GM19438 (cell line): Measurements from ENCODE around the gene SLK.

Experiments
- ATAC-seq: cut with Tn5 transposase; IDR thresholded peaks from one replicate; pipeline ENCODE4 v1.9.1; 2021; ENCODE audit warnings: low read depth; ENCODE audit not compliant: unreplicated experiment

The SLK gene

DNA sequence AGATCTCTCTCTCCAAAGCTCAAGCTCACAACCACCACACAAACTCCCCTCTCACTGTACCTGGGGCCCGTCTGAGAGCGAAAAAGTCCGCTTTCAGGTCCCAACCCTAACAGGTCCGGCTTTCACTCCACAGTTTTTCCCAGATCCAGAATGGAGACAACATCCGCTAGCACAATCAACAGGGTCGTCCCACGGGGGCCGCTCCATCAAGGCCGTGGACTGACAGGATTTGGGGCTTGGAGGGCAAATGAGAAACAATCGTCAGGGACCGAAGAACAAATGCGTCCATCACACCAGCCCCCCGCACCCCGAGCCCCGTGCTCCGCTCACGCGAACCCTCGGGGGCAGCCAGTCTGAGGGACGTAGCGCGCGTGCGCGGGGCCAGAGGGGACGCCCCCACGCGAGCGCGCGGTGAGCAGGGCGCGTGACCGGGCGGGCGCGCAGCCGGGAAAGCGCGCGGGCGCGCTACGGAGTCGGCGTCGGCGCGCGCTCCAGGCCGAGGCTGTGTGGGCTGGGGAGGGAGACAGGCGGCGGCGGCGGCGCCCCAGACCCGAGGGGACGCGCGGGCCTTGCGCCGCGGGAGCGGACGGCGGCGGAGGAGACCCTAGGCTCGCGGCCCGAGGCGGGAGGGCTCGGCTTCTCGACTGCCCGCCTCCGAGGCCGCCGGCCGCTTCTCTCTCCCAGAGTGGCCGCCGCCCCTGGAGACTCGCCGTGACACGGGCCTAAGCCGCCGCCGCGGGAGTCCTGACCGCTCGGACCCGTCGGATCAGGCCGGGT lies at the start of gene SLK:
Gene SLK (plus strand): TSS at position 470 of the 777 bp plus-strand sequence. CDS start 606 bp downstream, outside the sequence.
- peak; percentile 73 for ATAC-seq

DNA sequence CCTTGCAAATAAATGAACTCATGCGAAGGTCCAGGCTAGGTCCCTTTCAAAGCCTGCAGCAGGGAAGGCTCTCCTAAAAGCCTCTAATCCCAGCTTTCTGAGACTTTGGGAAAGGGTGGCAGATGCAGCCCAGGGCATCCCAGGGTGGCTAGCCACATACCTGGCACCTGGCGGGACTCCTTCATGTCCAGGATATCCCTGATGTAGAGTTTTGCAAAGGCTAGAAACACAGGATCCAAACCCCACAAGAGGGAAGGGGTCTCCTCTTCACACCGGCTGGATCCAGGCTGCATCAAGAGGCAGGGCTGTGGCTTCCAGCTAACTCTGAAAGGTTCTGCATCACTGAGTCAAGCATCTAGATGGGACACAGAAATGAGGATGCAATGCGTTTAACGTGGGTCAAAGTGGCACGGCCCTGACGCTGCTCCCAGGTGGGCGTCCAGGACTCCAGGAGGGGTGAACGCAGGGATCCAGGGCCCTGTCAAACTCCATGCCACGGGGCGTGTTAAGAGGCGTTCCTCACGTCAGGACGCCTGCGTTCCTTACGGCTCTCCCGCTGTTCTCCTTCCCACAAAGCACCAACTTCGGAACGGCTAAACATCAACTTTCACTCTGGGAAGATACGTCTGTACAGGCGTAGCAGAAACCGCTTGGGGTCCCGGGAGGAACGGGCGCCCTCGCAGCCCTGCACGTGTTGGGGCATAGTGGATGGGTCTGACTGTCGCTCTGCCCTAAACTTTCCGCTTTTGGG lies 49.5 kb upstream of the SLK start:
- ATAC-seq, result peak; percentile 10

GRCh38 chr10:103918053-103918846 lies 48.7 kb upstream of the SLK start, which contains the start of gene STN1:
Gene STN1, minus strand, starts transcription at chr10:103918184. Its CDS starts 590 bp downstream, at chr10:103917594.
- peak; percentile 85 for ATAC-seq

GRCh38 chr10:103919648-103920025 lies 47.3 kb upstream of the SLK start:
- no peak for ATAC-seq

- no peak for ATAC-seq
These were observed 45.7 kb upstream of the SLK start for GRCh38 chr10:103921248-103921647.

- no peak for ATAC-seq
These were observed 45.2 kb upstream of the SLK start for GRCh38 chr10:103921750-103922195.

GRCh38 chr10:103922659-103923058 lies 44.3 kb upstream of the SLK start:
- no peak for ATAC-seq

DNA sequence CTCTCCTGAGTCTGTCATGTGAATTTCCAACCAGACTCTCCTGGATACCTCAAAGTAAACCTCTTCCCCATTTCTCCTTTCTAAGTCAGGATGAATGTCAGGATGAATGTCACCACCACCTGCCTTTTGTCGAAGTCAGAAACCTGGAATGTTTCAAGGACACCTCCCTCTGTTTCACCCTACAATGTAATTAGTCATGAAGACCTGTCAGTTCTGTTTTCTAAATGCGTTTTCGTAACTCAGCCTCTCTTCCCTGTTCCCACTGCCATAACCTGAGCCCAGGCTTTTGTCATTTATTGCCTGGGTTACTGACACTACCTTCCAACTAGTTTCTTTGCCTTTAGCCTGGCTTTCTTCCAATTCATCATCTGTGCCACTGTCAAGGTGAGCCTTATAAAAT lies 43.4 kb upstream of the SLK start:
- ATAC-seq, result no peak

DNA sequence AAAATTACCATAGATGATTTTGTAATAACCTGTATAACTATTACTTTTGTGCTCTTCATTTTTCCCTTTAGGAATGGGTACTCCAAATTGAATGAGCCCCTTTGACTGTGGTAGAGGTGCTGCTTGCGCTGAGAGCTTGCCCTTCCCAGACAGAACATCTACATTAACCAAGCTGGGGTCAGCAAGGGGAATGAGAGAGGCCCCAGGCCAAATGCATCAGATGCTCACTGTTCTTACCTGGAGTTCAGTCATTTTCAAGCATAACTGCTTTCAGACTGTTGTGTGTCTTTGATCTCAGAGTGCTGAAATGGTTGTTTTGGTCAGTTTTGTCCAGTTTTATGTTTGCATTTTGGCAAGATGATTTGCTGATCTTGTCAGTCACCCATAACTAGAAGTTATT lies 41.3 kb upstream of the SLK start:
- ATAC-seq, result no peak

DNA sequence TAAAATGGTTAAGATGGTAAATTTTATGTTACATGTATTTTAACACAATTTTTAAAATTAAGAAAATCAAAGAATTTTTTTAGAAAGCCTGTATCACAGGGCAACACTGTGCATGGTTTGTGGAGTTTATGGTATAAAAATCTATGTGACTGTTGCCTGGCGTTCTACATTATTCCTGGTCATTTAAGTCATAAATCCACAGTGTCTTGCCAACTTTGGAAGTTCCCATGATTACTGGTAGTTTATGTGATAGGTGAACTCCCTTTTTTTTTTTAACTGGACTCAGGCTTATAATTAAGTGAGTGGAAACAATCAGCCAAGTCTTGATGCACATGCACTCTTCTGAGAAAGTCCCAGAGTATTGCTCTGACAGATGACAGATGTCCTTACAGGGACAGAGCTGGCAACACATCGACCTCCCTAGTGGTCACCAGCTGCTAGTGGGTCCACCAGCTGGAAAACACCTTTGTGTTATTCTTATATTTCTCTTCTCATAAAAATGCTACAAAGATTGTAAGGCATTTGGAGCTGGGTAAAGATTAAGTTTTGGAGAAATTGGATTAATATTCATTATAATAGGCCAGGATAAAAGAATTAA lies 40.1 kb upstream of the SLK start:
- ATAC-seq, result no peak

DNA sequence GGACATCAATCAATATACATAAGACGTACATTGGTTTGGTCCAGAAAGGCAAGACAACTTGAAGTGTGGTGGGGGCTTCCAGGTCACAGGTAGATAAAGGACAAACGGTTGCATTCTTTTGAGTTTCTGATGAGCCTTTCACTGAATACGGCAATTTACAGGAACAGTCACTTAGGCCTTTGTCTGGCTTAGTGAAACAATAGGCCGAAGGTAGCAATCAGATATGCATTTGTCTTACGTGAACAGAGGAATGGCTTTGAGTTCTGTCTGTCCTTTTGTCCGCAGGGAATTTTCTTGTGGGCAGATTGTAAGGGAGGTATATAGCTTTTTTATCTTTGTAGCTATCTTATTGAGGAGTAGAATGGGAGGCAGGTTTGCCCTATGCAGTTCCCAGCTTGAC lies 38.2 kb upstream of the SLK start:
- ATAC-seq, result no peak

- no peak for ATAC-seq
These were observed 37.5 kb upstream of the SLK start for GRCh38 chr10:103929381-103929921.

GRCh38 chr10:103930449-103930848 lies 36.5 kb upstream of the SLK start:
- ATAC-seq, result no peak

DNA sequence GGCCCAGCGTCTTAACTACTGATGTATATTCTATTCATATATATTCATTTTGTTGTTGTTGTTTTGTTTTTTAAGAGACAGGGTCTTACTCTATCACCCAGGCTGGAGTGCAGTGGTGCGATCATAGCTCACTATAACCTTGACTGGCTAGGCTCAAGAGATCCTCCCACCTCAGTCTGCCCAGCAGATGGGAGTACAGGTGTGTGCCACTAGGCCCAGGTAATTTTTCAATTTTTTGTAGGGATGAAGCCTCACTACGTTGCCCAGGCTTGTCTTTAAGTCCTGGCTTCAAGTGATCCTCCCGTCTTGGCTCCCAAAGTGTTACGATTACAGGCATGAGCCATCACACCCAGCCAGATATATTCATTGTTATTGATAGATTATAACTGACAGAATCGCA lies 36.1 kb upstream of the SLK start:
- no peak for ATAC-seq

- ATAC-seq, result no peak
These were observed 35.3 kb upstream of the SLK start for GRCh38 chr10:103931603-103932002.

- no peak for ATAC-seq
These were observed 34.7 kb upstream of the SLK start for GRCh38 chr10:103932271-103932670.

- no peak for ATAC-seq
These were observed 34.0 kb upstream of the SLK start for GRCh38 chr10:103932971-103933370.

DNA sequence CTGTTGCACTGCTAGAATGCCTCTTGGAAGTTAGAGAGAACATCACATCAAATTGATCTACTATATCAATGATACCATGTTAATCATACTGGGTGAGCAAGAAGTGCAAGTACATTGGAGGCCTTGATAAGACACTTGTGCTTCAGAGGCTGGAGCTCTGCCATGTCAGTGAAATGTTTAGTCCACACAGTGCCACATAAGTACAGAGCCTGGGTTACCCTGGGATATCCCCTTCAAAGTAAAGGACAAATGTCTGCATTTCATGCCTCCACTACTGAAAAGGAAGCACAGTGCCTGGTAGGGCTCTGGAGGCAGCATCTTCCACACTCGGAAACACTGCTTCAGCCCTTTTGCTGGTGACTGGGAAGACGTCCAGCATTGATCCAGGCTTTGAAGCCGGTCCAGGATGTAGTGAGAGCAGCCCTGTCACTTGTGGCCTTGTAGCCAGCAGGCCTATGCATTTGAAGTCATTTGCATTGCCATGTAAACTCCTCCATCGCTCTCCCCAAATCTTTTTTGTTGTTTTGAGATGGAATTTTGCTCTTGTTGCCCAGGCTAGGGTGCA lies 33.3 kb upstream of the SLK start:
- ATAC-seq, result no peak

DNA sequence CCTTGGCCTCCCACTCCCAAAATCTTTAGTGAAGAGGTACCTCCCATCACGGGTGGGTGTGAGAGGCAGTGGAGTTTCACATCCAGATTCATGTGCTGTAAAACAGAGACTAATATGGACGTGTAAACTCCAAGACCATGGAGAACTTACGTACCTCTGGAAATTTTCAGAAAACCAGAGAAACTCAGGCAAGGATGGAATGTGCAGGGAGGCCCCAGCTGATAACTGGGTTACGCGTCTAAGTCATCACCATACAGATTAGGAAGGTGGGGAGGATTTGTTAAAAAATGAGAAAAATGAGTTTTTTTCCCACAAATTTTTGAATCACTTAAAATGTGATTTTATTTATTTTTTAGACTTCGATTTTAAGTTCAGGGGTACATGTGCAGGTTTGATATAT lies 32.6 kb upstream of the SLK start:
- no peak for ATAC-seq

DNA sequence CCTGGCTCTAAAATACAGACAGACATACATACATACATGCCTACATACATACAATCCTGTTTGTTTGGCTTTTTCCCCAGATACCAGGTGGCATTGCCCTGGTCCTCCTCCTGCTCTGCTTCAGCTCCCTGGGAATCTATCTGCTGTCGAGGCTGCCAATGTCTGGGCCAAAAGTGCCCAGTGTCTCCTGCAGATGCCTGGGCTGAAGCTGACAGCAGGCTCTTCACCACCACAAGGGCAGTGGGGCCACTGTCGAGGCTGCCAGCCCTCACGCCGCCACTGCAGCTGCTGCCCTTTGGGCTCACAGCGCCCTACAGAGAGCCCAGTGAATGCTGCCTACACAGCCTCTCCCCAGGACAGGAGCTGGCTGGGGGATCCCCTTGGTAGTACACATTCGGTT lies 30.9 kb upstream of the SLK start:
- no peak for ATAC-seq
